GM12878 (cell line): ENCODE measurements around the gene CHIC2. TPM values are rescaled to one million over a fixed set of nuclear protein-coding genes. Genes with fewer than 3 reads are reported as not detected.

Source experiments
- ATAC-seq: fragments of 200-7000 bp; cut with Tn5 transposase; 3 replicates; pipeline ENCODE4 v1.9.1; 2020; ENCODE audit warnings: mild to moderate bottlenecking, moderate library complexity
- BruUV-seq: library from RNA; stranded (reverse); fragments of 400-500 nt; replicated peaks from 2 replicates; lab custom pipeline; 2021; lab: Mats Ljungman, UMichigan
- CTCF ChIA-PET: fragments of 300-600 bp; sonication (Branson Sonifier 250); formaldehyde crosslinking; extraction: SDS; loops from one replicate; lab custom pipeline; 2021; ENCODE audit warnings: inconsistent platforms; lab: Yijun Ruan, JAX
- POLR2A ChIA-PET: fragments of 350-600 bp; formaldehyde crosslinking; extraction: SDS; loops from one replicate; lab custom pipeline; 2021; ENCODE audit warnings: inconsistent platforms; lab: Charles Lee
- RAD21 ChIA-PET: fragments of 300-600 bp; sonication (Branson Sonifier 250); formaldehyde crosslinking; loops from one replicate; lab custom pipeline; 2023; ENCODE audit warnings: antibody characterized with exemption; ENCODE audit not compliant: unreplicated experiment; lab: Charles Lee
- SMC1A ChIA-PET: fragments of 300-600 bp; sonication (Branson Sonifier 250); formaldehyde crosslinking; loops from one replicate; lab custom pipeline; 2023; ENCODE audit not compliant: unreplicated experiment, uncharacterized antibody; lab: Charles Lee
- DNase-seq: peaks from one replicate; pipeline ENCODE4 v3.0.0-alpha.2; 2011; ENCODE audit warnings: low read depth, low spot score
- FAIRE-seq: peaks from 3 replicates; lab custom pipeline; 2011; peaks lifted over from hg19 to GRCh38; lab: Jason Lieb, UNC
- H2AFZ ChIP-seq: 2 replicates; pipeline ENCODE4 v1.6.0; 2011; ENCODE audit warnings: low read depth, low read length, control low read depth; ENCODE audit not compliant: control insufficient read depth
- H3K27ac ChIP-seq: 2 replicates; pipeline ENCODE4 v1.5.1; 2011; ENCODE audit warnings: control low read depth; ENCODE audit not compliant: control insufficient read depth, insufficient read depth
- H3K27me3 ChIP-seq, 2 experiments: replicated peaks in 1 of 2; 2 replicates each; pipeline versions ENCODE4 v1.6.0 to v1.6.1; 2011; ENCODE audit warnings: low read length in 1 of 2; ENCODE audit not compliant: control insufficient read depth in 2 of 2, insufficient read depth in 2 of 2
- H3K36me3 ChIP-seq, 2 experiments: 2 replicates each; pipeline ENCODE4 v1.5.1; 2011; ENCODE audit warnings: low read length in 1 of 2; ENCODE audit not compliant: control insufficient read depth in 2 of 2, insufficient read depth in 2 of 2
- H3K4me1 ChIP-seq: 2 replicates; pipeline ENCODE4 v1.6.1; 2011; ENCODE audit warnings: mild to moderate bottlenecking, low read length, moderate library complexity, mixed read lengths; ENCODE audit not compliant: control insufficient read depth, insufficient read depth
- H3K4me2 ChIP-seq: 2 replicates; pipeline ENCODE4 v1.6.0; 2011; ENCODE audit warnings: control low read depth; ENCODE audit not compliant: control insufficient read depth, insufficient read depth
- H3K4me3 ChIP-seq: fragments of 200-600 bp; sonication (generic); 2 replicates; pipeline ENCODE4 v1.5.1; 2016
- H3K79me2 ChIP-seq: 2 replicates; pipeline ENCODE4 v1.6.0; 2011; ENCODE audit warnings: low read length; ENCODE audit not compliant: control insufficient read depth, insufficient read depth
- H3K9ac ChIP-seq: 2 replicates; pipeline ENCODE4 v1.8.0; 2011; ENCODE audit warnings: low read length, control low read depth, mixed read lengths; ENCODE audit not compliant: control insufficient read depth, insufficient read depth
- H3K9me3 ChIP-seq: replicated peaks from 3 replicates; pipeline ENCODE4 v1.5.1; 2011; ENCODE audit warnings: mild to moderate bottlenecking, low read length; ENCODE audit not compliant: control insufficient read depth, insufficient read depth
- H4K20me1 ChIP-seq: 2 replicates; pipeline ENCODE4 v1.6.0; 2011; ENCODE audit not compliant: control insufficient read depth, insufficient read depth
- BMI1 ChIP-seq: fragments of 450-650 bp; IDR thresholded peaks from 2 replicates; pipeline ENCODE4 v1.6.1; 2016; ENCODE audit warnings: mild to moderate bottlenecking, moderate library complexity, borderline replicate concordance
- CBX3 ChIP-seq: fragments of 200-600 bp; sonication (generic); IDR thresholded peaks from 2 replicates; pipeline ENCODE4 v1.6.1; 2016; ENCODE audit warnings: low read depth, borderline replicate concordance
- CHD2 ChIP-seq: IDR thresholded peaks from 2 replicates; pipeline ENCODE4 v1.6.1; 2011; ENCODE audit warnings: low read depth, low read length, improper control_type of control experiment, borderline replicate concordance
- HCFC1 ChIP-seq: fragments of 150-350 bp; IDR thresholded peaks from 2 replicates; pipeline ENCODE4 v1.6.1; 2014; ENCODE audit warnings: low read length
- NRF1 ChIP-seq: conservative IDR thresholded peaks from 2 replicates; pipeline ENCODE4 v1.6.1; 2011; ENCODE audit warnings: mild to moderate bottlenecking, low read depth, low read length, improper control_type of control experiment
- SRF ChIP-seq, 2 experiments: IDR thresholded peaks; 2 replicates each; pipeline ENCODE4 v1.6.1; 2011; ENCODE audit warnings: low read depth in 2 of 2, low read length in 2 of 2, mild to moderate bottlenecking in 1 of 2, moderate library complexity in 1 of 2
- ZNF274 ChIP-seq: IDR thresholded peaks from one replicate; pipeline ENCODE4 v1.8.0; 2011; ENCODE audit not compliant: insufficient read length, insufficient read depth
- WGBS: methylation state at CpG from one replicate; pipeline ENCODE4 v1.1.6; 2016; ENCODE audit warnings: low lambda C conversion rate; ENCODE audit not compliant: insufficient replicate concordance, insufficient coverage; ENCODE audit errors: missing lambda C conversion rate; 5-methylcytosine and 5-hydroxymethylcytosine counted together
- in situ Hi-C: fragments of 300-500 bp; cut with MboI; formaldehyde crosslinking; loops from 9 replicates; pipeline ENCODE4 v1.14.3; 2018; ENCODE audit warnings: mixed read lengths
- intact Hi-C: fragments of 100-400 bp; cut with micrococcal nuclease; formaldehyde crosslinking; loops from one replicate; pipeline ENCODE4 v1.14.2; 2022; ENCODE audit not compliant: unreplicated experiment
- polyA plus RNA-seq, 11 experiments: library from polyadenylated mRNA; depleted of rRNA in 4 of 11; unstranded in 6 of 11; stranded (reverse) in 5 of 11; fragments of >200 nt; fragmentation: Nextera tagmentation in 4 of 11; fragmentation: Illumina TruSeq in 1 of 11; extraction: Ambion mirVana in 4 of 11; extraction: Trizol in 1 of 11; gene quantifications; 1 replicate in 1 of 11; 2 replicates in 10 of 11; pipeline versions ENCODE4 v1.2.1 to v1.2.3, GENCODE V29; 2011 to 2016; ENCODE audit warnings: inconsistent platforms in 2 of 11, missing spikeins in 2 of 11, low read depth in 1 of 11
- total RNA-seq, 4 experiments: library from RNA; depleted of rRNA in 3 of 4; stranded (reverse); fragments of >200 nt in 3 of 4; fragmentation: Illumina TruSeq in 1 of 4; extraction: Trizol in 1 of 4; gene quantifications; 2 replicates each; pipeline versions ENCODE4 v1.2.1 to v1.2.3, GENCODE V29; 2013 to 2021
- TF ChIP-seq, protein P1 (sequence below): fragments of 450-650 bp; formaldehyde crosslinking; IDR thresholded peaks from 2 replicates; pipeline ENCODE4 v1.5.0; 2022; ENCODE audit warnings: mild to moderate bottlenecking, missing genetic modification characterization

Gene CHIC2
- total and polyA plus RNA-seq, 10 of the 15 experiments (the other 5 are each of a cell fraction or from before 2014, with no cell fraction given), result 0.80 to 24.4 (median 12.2) TPM

DNA sequence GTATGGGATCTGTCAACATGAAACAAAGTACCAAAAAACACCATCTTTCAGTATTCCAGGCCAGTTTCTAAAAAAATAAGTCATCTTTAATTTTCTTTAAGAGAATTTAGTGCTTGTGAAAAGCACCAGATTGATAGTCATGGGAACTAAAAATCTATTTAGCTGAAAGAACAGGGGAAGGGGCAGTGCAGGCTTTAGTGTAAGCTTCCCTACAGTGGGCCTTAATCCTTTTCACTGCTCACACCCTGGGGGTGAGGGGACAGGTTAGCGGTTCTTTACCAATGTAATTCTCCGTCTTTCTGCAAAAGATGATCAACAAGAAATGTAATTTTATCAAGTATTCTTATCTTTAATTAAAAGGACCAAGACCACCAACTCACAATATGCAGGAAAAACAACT is 47.1 kb downstream of the CHIC2 start:
- no peak for DNase-seq
- intact Hi-C loops, result no loop called here
- no peaks in the 10 kb centered on the region for H3K79me2 ChIP-seq
- H3K4me2 ChIP-seq, result no peak overlapping the region
- TF ChIP-seq NRF1, result no peak
- no peak for TF ChIP-seq CBX3
- no peak for TF ChIP-seq SRF (IDR thresholded peaks at IDR 0.05; ENCODE audit: low read depth in 2 of 2, low read length in 2 of 2)
- TF ChIP-seq, protein P1, sequence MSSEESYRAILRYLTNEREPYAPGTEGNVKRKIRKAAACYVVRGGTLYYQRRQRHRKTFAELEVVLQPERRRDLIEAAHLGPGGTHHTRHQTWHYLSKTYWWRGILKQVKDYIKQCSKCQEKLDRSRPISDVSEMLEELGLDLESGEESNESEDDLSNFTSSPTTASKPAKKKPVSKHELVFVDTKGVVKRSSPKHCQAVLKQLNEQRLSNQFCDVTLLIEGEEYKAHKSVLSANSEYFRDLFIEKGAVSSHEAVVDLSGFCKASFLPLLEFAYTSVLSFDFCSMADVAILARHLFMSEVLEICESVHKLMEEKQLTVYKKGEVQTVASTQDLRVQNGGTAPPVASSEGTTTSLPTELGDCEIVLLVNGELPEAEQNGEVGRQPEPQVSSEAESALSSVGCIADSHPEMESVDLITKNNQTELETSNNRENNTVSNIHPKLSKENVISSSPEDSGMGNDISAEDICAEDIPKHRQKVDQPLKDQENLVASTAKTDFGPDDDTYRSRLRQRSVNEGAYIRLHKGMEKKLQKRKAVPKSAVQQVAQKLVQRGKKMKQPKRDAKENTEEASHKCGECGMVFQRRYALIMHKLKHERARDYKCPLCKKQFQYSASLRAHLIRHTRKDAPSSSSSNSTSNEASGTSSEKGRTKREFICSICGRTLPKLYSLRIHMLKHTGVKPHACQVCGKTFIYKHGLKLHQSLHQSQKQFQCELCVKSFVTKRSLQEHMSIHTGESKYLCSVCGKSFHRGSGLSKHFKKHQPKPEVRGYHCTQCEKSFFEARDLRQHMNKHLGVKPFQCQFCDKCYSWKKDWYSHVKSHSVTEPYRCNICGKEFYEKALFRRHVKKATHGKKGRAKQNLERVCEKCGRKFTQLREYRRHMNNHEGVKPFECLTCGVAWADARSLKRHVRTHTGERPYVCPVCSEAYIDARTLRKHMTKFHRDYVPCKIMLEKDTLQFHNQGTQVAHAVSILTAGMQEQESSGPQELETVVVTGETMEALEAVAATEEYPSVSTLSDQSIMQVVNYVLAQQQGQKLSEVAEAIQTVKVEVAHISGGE (CRISPR knock-in tag), result no peak
- no peak for TF ChIP-seq HCFC1
- TF ChIP-seq BMI1, result no peak
- no peak for TF ChIP-seq CHD2
- no peak for TF ChIP-seq ZNF274
- no peak overlapping the region for H3K4me3 ChIP-seq
- H3K9me3 ChIP-seq, result no peaks in the 10 kb centered on the region
- ChIA-PET RAD21 (interaction anchor here (0.6 to 1.0 kb wide), 3 partner anchors 40 to 75 kb away, joined by 3 read pairs; no protein-coding TSS in a partner anchor), SMC1A (interaction anchor here (0.6 to 1.3 kb wide), 8 partner anchors 29 to 566 kb away, joined by 3 to 6 read pairs (median 3); no protein-coding TSS in a partner anchor), CTCF (interaction anchor here (1.2 to 1.7 kb wide), 3 partner anchors 14 to 217 kb away, joined by 3 to 5 read pairs (median 4); no protein-coding TSS in a partner anchor), POLR2A (no interaction called here)
- H4K20me1 ChIP-seq, result no peaks in the 10 kb centered on the region
- WGBS, result 100% methylated on average over 2 of the region's 2 CpGs
- H2AFZ ChIP-seq, result no peak overlapping the region
- in situ Hi-C loops, result no loop called here
- no peaks in the 10 kb centered on the region for H3K36me3 ChIP-seq
- BruUV-seq, result no TSS peak
- no peaks in the 10 kb centered on the region for H3K27me3 ChIP-seq
- FAIRE-seq, result no peak
- no peak for ATAC-seq
- no peak overlapping the region for H3K27ac ChIP-seq
- H3K9ac ChIP-seq, result no peak overlapping the region
- no peaks in the 10 kb centered on the region for H3K4me1 ChIP-seq
